AG04449 (cell line): ENCODE results near the gene CEACAM6.

Experiments
- CTCF ChIA-PET: fragments of 350-600 bp; formaldehyde crosslinking; extraction: SDS; loops from one replicate; lab custom pipeline; 2021; ENCODE audit warnings: antibody characterized with exemption; lab: Yijun Ruan, JAX
- POLR2A ChIA-PET: fragments of 400-600, 350-600 bp; formaldehyde crosslinking; extraction: SDS; loops from one replicate; lab custom pipeline; 2020; ENCODE audit warnings: antibody characterized with exemption, inconsistent platforms; lab: Yijun Ruan, JAX
- DNase-seq: peaks from one replicate; pipeline ENCODE4 v3.0.0-alpha.2; 2010; ENCODE audit warnings: low read depth, low spot score
- H3K4me3 ChIP-seq: 2 replicates; pipeline ENCODE4 v1.5.1; 2011; ENCODE audit warnings: low read depth, mild to moderate bottlenecking, control low read depth, low read length
- TF ChIP-seq, protein P1 (sequence below): IDR thresholded peaks from one replicate; pipeline ENCODE4 v1.5.1; 2011; ENCODE audit warnings: mild to moderate bottlenecking, moderate library complexity, low read length, control low read depth, inconsistent platforms; ENCODE audit not compliant: insufficient read depth; ENCODE audit errors: missing control alignments

CEACAM6 gene

DNA sequence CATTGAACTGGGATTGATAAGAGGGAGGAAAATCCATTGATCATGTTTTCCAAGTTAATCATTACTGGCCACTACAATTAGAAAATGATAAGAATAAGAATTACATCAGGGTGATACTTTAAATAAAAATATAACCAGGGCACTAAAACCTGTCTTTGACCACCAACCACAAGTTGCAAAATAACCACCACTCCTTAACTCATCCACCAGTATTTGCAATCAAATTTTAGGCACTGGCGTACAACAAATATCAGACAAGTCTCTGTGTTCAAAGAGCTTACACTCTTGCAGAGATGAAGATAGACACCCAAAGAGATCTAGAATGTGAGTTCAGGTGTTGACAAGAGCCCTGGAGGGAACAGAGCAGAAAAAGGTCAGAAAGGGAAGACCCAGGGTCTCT is 41.6 kb downstream of the CEACAM6 start:
- POLR2A ChIA-PET = no interaction called here

DNA sequence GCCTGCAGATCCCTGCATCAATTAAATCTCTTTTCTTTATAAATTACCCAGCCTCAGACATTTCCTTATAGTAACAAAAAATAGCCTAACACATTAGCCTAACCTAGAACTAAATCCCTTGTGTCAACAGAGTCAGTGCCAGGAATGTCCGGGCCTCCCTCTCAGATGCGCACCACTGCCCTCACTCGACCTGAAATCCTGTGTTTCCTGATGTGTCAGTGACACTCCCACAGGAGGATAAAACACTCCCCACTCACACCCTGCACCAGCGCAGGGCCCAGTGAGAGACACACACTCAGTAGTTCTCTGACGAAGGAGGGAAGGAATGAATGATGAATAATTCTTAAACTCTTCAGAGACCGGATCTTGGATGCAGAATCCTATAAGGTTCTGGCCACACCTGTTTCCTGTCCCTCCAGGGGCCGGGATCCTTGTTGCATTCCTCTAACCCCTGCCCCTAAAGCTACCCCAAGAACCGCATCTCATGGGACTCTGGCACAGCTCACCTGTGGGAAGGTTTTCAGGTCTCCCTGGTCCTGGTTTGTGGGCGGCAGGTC is 44.2 kb downstream of the CEACAM6 start:
- ChIA-PET POLR2A (no interaction called here), CTCF (no interaction called here)
- no peak overlapping the region for H3K4me3 ChIP-seq
- TF ChIP-seq, protein P1, sequence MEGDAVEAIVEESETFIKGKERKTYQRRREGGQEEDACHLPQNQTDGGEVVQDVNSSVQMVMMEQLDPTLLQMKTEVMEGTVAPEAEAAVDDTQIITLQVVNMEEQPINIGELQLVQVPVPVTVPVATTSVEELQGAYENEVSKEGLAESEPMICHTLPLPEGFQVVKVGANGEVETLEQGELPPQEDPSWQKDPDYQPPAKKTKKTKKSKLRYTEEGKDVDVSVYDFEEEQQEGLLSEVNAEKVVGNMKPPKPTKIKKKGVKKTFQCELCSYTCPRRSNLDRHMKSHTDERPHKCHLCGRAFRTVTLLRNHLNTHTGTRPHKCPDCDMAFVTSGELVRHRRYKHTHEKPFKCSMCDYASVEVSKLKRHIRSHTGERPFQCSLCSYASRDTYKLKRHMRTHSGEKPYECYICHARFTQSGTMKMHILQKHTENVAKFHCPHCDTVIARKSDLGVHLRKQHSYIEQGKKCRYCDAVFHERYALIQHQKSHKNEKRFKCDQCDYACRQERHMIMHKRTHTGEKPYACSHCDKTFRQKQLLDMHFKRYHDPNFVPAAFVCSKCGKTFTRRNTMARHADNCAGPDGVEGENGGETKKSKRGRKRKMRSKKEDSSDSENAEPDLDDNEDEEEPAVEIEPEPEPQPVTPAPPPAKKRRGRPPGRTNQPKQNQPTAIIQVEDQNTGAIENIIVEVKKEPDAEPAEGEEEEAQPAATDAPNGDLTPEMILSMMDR = no peak
- no peak for DNase-seq

More for the DNA sequence above, 41.6 kb downstream of the CEACAM6 start:
- TF ChIP-seq, protein P1 = no peak
- CTCF ChIA-PET = no interaction called here
- no peak overlapping the region for H3K4me3 ChIP-seq
- no peak for DNase-seq

DNA sequence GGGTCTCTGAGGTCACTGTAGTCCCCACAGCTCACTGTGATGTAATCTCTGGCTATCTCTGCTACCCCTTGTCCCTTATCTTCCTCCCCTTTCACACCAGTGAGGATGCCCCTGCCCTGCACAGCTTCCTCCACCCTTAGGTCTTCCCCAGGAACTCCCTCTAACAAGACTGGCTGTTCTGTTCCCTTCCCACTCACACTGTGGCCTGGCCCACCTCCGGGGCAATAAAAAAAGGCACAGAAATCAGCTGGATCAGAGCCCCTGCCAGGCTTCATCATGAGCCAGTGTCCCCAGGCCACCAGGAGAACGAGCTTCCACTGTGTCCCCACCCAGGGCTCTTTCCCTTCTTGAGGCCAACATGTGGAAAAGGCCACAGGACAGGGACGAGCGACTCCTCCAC is 45.7 kb downstream of the CEACAM6 start:
- TF ChIP-seq, protein P1 = no peak
- no peak overlapping the region for H3K4me3 ChIP-seq
- DNase-seq = no peak
- ChIA-PET CTCF (interaction anchor here (2.9 kb wide), 1 partner anchor 9 kb away, joined by 11 read pairs; no protein-coding TSS in a partner anchor), POLR2A (no interaction called here)

DNA sequence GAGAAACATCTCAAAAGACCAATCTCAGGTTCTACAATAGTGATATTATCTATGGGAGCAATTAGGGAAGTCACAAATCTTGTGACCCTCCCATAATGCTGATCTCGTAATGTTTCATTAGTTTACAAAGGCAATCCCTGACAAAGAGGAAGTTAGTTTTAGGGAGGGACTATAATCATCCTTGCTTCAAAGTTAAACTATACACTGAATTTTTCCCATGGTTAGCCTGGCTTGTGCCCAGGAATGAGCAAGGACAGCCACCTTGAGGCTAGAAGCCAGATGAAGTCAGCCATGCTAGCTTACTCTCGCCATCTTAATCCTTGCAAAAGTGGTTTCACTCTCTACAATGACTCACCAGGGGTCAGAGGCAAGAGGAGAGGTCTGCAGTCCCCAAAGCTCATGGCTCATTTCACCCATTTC is 46.5 kb downstream of the CEACAM6 start:
- POLR2A ChIA-PET = no interaction called here
- TF ChIP-seq, protein P1 = no peak
- H3K4me3 ChIP-seq = no peak overlapping the region
- no peak for DNase-seq
- CTCF ChIA-PET = interaction anchor here (2.9 kb wide), 1 partner anchor 9 kb away, joined by 11 read pairs; no protein-coding TSS in a partner anchor

DNA sequence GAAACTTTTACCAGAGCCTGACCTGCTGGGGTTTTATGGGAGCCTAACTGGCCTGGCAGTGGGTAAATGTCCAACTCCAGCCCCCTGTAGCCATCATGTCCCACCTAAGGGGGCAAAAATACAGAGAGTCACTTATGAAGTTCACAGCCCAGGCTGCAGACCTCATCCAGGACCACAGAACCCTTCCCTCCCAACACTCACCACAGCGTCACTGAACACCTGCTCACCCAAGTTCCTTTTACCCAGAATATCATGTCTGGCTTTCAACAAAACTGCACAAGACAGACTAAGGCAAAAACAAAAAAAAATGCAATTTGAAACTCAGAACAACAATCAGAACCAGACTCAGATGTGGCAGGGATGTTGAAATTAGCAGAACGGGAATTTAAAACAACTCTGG is 47.4 kb downstream of the CEACAM6 start:
- TF ChIP-seq, protein P1 = no peak
- no peak for DNase-seq
- POLR2A ChIA-PET = no interaction called here
- CTCF ChIA-PET = interaction anchor here (2.9 kb wide), 1 partner anchor 10 kb away, joined by 11 read pairs; no protein-coding TSS in a partner anchor
- H3K4me3 ChIP-seq = no peak overlapping the region

DNA sequence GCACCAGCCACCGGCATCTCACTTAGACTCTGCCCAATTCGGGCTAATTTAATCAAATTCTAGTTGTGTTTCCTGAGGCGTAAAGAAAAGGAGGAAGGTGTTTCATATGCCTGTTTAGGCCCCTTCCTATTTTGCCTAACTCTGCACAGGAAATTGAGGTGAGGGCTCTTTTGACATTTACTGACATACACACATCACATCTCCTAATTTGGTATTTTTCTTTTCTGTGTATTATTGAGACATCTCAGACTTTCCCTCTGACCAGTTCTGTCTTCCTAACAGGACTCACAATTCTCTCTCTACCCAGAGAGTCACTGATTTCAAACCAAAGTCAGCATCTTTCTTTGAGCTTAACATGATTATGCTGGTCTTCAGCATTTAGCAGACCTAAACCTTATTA is 49.0 kb downstream of the CEACAM6 start:
- TF ChIP-seq, protein P1 = no peak
- no peak overlapping the region for H3K4me3 ChIP-seq
- no peak for DNase-seq
- CTCF ChIA-PET = interaction anchor here (0.6 to 1.1 kb wide), 4 partner anchors 9 to 19 kb away, joined by 3 to 4 read pairs (median 3); no protein-coding TSS in a partner anchor
- POLR2A ChIA-PET = no interaction called here
